ENCODE results near the gene COL8A1. TPM values are rescaled to one million over a fixed set of nuclear protein-coding genes. Genes with fewer than 3 reads are reported as not detected.

Gene COL8A1
- total RNA-seq, 1 experiment from 2014 or later: 8.1 TPM

- Histone ChIP-seq H3K4me1 (replicated peaks; ENCODE audit: insufficient read depth) (no peaks in the 10 kb centered on the region), H3K36me3 (ENCODE audit: low read depth) (no peaks in the 10 kb centered on the region), H3K79me2 (ENCODE audit: low read depth) (no peaks in the 10 kb centered on the region), H3K4me2 (no peak overlapping the region), H3K27me3 (ENCODE audit: insufficient read depth, low read depth) (no peaks in the 10 kb centered on the region), H4K20me1 (ENCODE audit: insufficient read depth) (no peaks in the 10 kb centered on the region), H3K27ac (no peak overlapping the region), H2AFZ (no peak overlapping the region), H3F3A (ENCODE audit: insufficient read depth, low read depth) (no peaks in the 10 kb centered on the region), H3K9me3 (ENCODE audit: insufficient read depth, low read depth) (no peaks in the 10 kb centered on the region), H3K4me3 (no peak overlapping the region), H3K9me2 (ENCODE audit: insufficient read depth) (no peaks in the 10 kb centered on the region)
- ChIA-PET CTCF (no interaction called here), POLR2A (ENCODE audit: unreplicated experiment) (no interaction called here)
- no peak for DNase-seq
- TF ChIP-seq EZH2 (IDR thresholded peaks at IDR 0.05; ENCODE audit: low read depth) (no peak), CTCF (conservative IDR thresholded peaks at IDR 0.05) (no peak)
- intact Hi-C loops (cut with micrococcal nuclease; ENCODE audit: unreplicated experiment): no loop called here
- BruUV-seq (replicated peaks): no TSS peak
Observed at GRCh38 chr3:99681512-99681911, 43.1 kb downstream of the COL8A1 start.

GRCh38 chr3:99681976-99682375 lies 43.6 kb downstream of the COL8A1 start:
- Histone ChIP-seq H3K4me2 (no peak overlapping the region), H2AFZ (no peak overlapping the region), H3K36me3 (ENCODE audit: low read depth) (no peaks in the 10 kb centered on the region), H3K4me1 (replicated peaks; ENCODE audit: insufficient read depth) (no peaks in the 10 kb centered on the region), H3K4me3 (no peak overlapping the region), H3K9me3 (ENCODE audit: insufficient read depth, low read depth) (no peaks in the 10 kb centered on the region), H3K27me3 (ENCODE audit: insufficient read depth, low read depth) (no peaks in the 10 kb centered on the region), H4K20me1 (ENCODE audit: insufficient read depth) (no peaks in the 10 kb centered on the region), H3K79me2 (ENCODE audit: low read depth) (no peaks in the 10 kb centered on the region), H3K27ac (no peak overlapping the region), H3F3A (ENCODE audit: insufficient read depth, low read depth) (no peaks in the 10 kb centered on the region), H3K9me2 (ENCODE audit: insufficient read depth) (no peaks in the 10 kb centered on the region)
- intact Hi-C loops (cut with micrococcal nuclease; ENCODE audit: unreplicated experiment): no loop called here
- no TSS peak for BruUV-seq (replicated peaks)
- ChIA-PET POLR2A (ENCODE audit: unreplicated experiment) (no interaction called here), CTCF (no interaction called here)
- no peak for DNase-seq
- no peak for TF ChIP-seq EZH2 (IDR thresholded peaks at IDR 0.05; ENCODE audit: low read depth)
- TF ChIP-seq CTCF (conservative IDR thresholded peaks at IDR 0.05): no peak

- no peak overlapping the region for H3K27ac ChIP-seq
- H3K4me1 ChIP-seq (replicated peaks; ENCODE audit: insufficient read depth): no peaks in the 10 kb centered on the region
- H3K9me3 ChIP-seq (ENCODE audit: insufficient read depth, low read depth): no peaks in the 10 kb centered on the region
- no peaks in the 10 kb centered on the region for H3K9me2 ChIP-seq (ENCODE audit: insufficient read depth)
- H4K20me1 ChIP-seq (ENCODE audit: insufficient read depth): no peaks in the 10 kb centered on the region
- H2AFZ ChIP-seq: no peak overlapping the region
- no peak for DNase-seq
- ChIA-PET POLR2A (ENCODE audit: unreplicated experiment) (no interaction called here), CTCF (interaction anchor here (0.7 kb wide), 1 partner anchor 130 kb away, joined by 3 read pairs; no protein-coding TSS in a partner anchor)
- no peak overlapping the region for H3K4me3 ChIP-seq
- H3K36me3 ChIP-seq (ENCODE audit: low read depth): no peaks in the 10 kb centered on the region
- no TSS peak for BruUV-seq (replicated peaks)
- no peak for TF ChIP-seq EZH2 (IDR thresholded peaks at IDR 0.05; ENCODE audit: low read depth)
- intact Hi-C loops (cut with micrococcal nuclease; ENCODE audit: unreplicated experiment): no loop called here
- no peaks in the 10 kb centered on the region for H3F3A ChIP-seq (ENCODE audit: insufficient read depth, low read depth)
- H3K27me3 ChIP-seq (ENCODE audit: insufficient read depth, low read depth): no peaks in the 10 kb centered on the region
- no peaks in the 10 kb centered on the region for H3K79me2 ChIP-seq (ENCODE audit: low read depth)
- no peak overlapping the region for H3K4me2 ChIP-seq
Observed at GRCh38 chr3:99683465-99683864, 45.1 kb downstream of the COL8A1 start.

GRCh38 chr3:99683876-99684275 lies 45.5 kb downstream of the COL8A1 start:
- ChIA-PET CTCF (interaction anchor here (0.7 kb wide), 1 partner anchor 130 kb away, joined by 3 read pairs; no protein-coding TSS in a partner anchor), POLR2A (ENCODE audit: unreplicated experiment) (no interaction called here)
- no peak for DNase-seq
- Histone ChIP-seq H4K20me1 (ENCODE audit: insufficient read depth) (no peaks in the 10 kb centered on the region), H3K27ac (no peak overlapping the region), H3K4me1 (replicated peaks; ENCODE audit: insufficient read depth) (no peaks in the 10 kb centered on the region), H3F3A (ENCODE audit: insufficient read depth, low read depth) (no peaks in the 10 kb centered on the region), H3K27me3 (ENCODE audit: insufficient read depth, low read depth) (no peaks in the 10 kb centered on the region), H3K9me2 (ENCODE audit: insufficient read depth) (no peaks in the 10 kb centered on the region), H3K9me3 (ENCODE audit: insufficient read depth, low read depth) (no peaks in the 10 kb centered on the region), H3K79me2 (ENCODE audit: low read depth) (no peaks in the 10 kb centered on the region), H2AFZ (no peak overlapping the region), H3K36me3 (ENCODE audit: low read depth) (no peaks in the 10 kb centered on the region), H3K4me2 (no peak overlapping the region), H3K4me3 (no peak overlapping the region)
- no TSS peak for BruUV-seq (replicated peaks)
- intact Hi-C loops (cut with micrococcal nuclease; ENCODE audit: unreplicated experiment): no loop called here
- TF ChIP-seq EZH2 (IDR thresholded peaks at IDR 0.05; ENCODE audit: low read depth) (no peak), CTCF (conservative IDR thresholded peaks at IDR 0.05) (no peak)

Data from PC-9 (cell line).